Skeletal muscle tissue (tissue), 4 donors: ENCODE measurements around the gene FN1. TPM values are rescaled to one million over a fixed set of nuclear protein-coding genes. Genes with fewer than 3 reads are reported as not detected.
"Not testable (repeated sequence)": the region's sequence is repeated elsewhere in the genome, so short reads cannot be mapped to it uniquely, and the experiment has no call there.

ENCODE experiments used
- H3K27ac ChIP-seq: one replicate; pipeline ENCODE4 v1.7.0; 2013; ENCODE audit warnings: mild to moderate bottlenecking, low read depth, low read length, inconsistent platforms
- H3K27me3 ChIP-seq, 3 donors: one replicate each; pipeline ENCODE4 v1.7.0; 2013; ENCODE audit warnings: low read length in 3 of 3; ENCODE audit not compliant: control insufficient read depth in 3 of 3, insufficient read depth in 3 of 3
- H3K36me3 ChIP-seq, 3 donors: one replicate each; pipeline ENCODE4 v1.7.0; 2013; ENCODE audit warnings: low read length in 3 of 3; ENCODE audit not compliant: control insufficient read depth in 3 of 3, insufficient read depth in 3 of 3
- H3K4me1 ChIP-seq, 3 donors: one replicate each; pipeline ENCODE4 v1.7.0; 2013; ENCODE audit warnings: low read length in 3 of 3, mild to moderate bottlenecking in 3 of 3; ENCODE audit not compliant: control insufficient read depth in 3 of 3, insufficient read depth in 3 of 3
- H3K4me3 ChIP-seq, 3 donors: one replicate each; pipeline ENCODE4 v1.7.0; 2013; ENCODE audit warnings: low read length in 3 of 3
- H3K9ac ChIP-seq, 3 donors: one replicate each; pipeline ENCODE4 v1.7.0; 2013; ENCODE audit warnings: low read length in 3 of 3, mild to moderate bottlenecking in 3 of 3, moderate library complexity in 2 of 3, low read depth in 1 of 3
- H3K9me3 ChIP-seq, 3 donors: one replicate each; pipeline ENCODE4 v1.7.0; 2013; ENCODE audit warnings: low read length in 3 of 3; ENCODE audit not compliant: control insufficient read depth in 3 of 3
- total RNA-seq: library from RNA; depleted of rRNA; stranded (reverse); fragments of >200 nt; gene quantifications from one replicate; pipeline ENCODE4 v1.2.3, GENCODE V29; 2014
- donor health status: Osteomylitis.

Gene FN1
- total RNA-seq, 1 donor from 2014 or later, result 301 TPM

DNA sequence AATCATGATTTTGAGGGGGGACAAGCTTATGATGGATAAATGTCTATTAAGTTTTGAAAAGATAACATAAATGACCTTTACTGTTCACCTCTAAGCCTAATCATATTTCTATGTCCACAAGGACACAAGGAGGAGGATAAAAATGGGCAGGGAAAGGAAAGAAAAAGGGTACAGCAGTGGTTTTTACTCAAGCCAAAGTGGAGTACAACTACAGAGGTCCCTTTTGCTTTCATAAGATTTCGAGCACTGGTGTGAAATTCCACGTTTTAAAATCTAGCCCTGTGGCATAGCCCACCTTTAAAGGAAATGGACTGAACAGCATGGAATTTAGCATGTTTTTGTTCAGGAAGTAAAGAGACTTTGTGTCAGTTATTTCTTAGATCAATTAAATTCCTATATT is 19.2 kb downstream of the FN1 start:
- no peak overlapping the region for H3K9ac ChIP-seq
- H3K4me3 ChIP-seq, result no peak overlapping the region
- H3K4me1 ChIP-seq, result no peaks in the 10 kb centered on the region
- peaks cover 0 to 17% (median 0%) of the 10 kb centered on the region in 3 donors for H3K36me3 ChIP-seq
- H3K27ac ChIP-seq, result no peak overlapping the region
- no peaks in the 10 kb centered on the region for H3K27me3 ChIP-seq
- H3K9me3 ChIP-seq, result no peaks in the 10 kb centered on the region

DNA sequence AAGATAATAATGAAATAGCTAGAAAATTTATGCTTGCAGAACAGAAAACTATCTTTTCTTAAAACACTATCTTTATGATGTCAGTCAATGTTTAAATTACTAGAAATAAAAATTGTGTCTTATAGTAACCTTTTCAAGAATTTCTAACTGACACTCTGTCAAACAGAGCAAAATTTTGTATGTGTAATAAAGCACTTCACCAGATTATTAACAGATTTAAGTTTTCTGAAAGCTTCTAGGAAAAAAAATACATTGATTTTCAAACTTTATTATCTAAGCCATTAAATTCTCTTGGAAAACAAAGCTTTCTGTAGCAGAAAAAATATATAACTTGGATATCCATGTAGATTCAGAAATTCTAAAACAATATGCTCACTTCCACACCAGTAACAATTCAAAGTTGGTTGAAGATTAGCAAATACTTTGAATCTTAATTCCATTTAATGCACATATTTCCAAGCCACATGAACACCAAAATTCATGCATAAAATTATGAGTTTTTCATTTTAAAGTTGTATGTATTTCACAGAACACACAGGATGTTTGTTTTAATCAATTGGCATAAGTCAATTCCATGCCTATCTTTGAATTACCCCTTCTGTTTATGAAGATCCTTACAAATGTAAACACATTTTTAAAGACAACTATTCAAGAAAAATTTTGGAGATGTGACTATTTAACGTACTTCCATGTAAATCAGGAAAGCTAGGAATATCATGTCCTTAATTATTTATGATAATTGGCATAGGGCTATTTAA is 19.9 kb downstream of the FN1 start:
- Histone ChIP-seq H3K9me3 (no peaks in the 10 kb centered on the region), H3K4me3 (no peak overlapping the region), H3K4me1 (no peaks in the 10 kb centered on the region), H3K27ac (no peak overlapping the region), H3K27me3 (no peaks in the 10 kb centered on the region), H3K36me3 (peaks cover 0 to 16% (median 0%) of the 10 kb centered on the region in 3 donors), H3K9ac (no peak overlapping the region)

DNA sequence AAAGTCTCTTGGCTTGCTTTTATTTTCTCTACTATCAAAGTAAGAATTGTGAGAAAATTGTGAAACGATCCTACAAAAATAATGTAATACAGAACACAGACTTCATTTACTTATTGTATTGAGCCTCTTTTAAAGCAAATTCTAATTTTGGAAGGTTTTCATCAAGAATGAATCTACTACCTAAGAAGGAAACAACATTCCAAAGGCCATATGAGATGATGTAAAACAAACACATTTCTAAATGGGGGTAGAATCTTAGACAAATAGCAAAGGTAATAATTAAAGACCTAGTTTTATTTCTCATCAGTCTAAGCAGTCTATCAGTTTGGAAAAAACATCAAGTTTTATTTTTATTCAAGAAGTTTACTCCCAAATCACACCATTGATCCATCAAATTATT is 20.6 kb downstream of the FN1 start:
- no peak overlapping the region for H3K9ac ChIP-seq
- H3K4me1 ChIP-seq, result no peaks in the 10 kb centered on the region
- no peak overlapping the region for H3K4me3 ChIP-seq
- H3K9me3 ChIP-seq, result no peaks in the 10 kb centered on the region
- peaks cover 0 to 12% (median 0%) of the 10 kb centered on the region in 3 donors for H3K36me3 ChIP-seq
- no peak overlapping the region for H3K27ac ChIP-seq
- no peaks in the 10 kb centered on the region for H3K27me3 ChIP-seq

DNA sequence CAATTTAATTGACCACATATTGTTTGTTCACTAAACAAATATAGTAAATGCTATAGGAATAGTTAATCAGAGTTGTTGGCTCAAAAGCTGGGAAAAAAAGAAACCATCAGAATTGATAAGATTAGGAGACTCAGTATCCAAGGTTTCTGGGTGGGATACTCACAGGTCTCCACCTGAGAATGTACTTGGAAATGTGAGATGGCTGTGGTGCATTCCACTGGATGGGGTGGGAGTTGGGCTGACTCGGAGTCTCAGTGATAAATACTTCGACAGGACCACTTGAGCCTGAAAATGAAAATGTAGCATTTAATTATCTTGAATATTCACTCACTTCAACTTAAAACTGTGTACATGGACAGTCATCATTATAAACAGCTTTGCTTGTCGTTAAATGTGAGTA is 21.2 kb downstream of the FN1 start:
- peaks cover 0 to 2% (median 0%) of the 10 kb centered on the region in 3 donors for H3K9me3 ChIP-seq
- no peaks in the 10 kb centered on the region for H3K4me1 ChIP-seq
- no peak overlapping the region for H3K9ac ChIP-seq
- no peak overlapping the region for H3K27ac ChIP-seq
- no peaks in the 10 kb centered on the region for H3K27me3 ChIP-seq
- H3K36me3 ChIP-seq, result peaks cover 2 to 13% (median 2%) of the 10 kb centered on the region in 3 donors
- no peak overlapping the region for H3K4me3 ChIP-seq

DNA sequence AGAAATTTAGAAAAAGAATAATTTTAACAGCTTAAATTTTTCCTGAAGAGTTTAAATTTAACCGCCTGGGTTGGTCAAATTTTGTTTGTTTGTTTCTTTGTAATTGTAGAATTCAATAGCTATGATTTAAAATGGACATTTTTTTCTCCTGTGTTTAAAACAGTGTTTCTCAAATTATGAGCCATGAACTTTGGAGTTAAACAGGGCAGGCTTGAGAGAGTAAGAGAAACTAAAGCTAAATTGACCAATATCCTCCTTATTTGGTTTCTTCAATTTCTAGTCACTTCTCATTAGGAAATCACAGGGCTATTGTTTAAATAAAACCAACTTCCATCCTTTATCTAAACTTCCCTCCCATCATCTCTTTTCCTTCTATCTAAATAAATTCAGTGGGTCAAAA is 21.9 kb downstream of the FN1 start:
- H3K4me3 ChIP-seq, result no peak overlapping the region
- H3K9me3 ChIP-seq, result peaks cover 0 to 2% (median 0%) of the 10 kb centered on the region in 3 donors
- peaks cover 3 to 12% (median 8%) of the 10 kb centered on the region in 3 donors for H3K36me3 ChIP-seq
- H3K27me3 ChIP-seq, result no peaks in the 10 kb centered on the region
- no peak overlapping the region for H3K27ac ChIP-seq
- no peak overlapping the region for H3K9ac ChIP-seq
- H3K4me1 ChIP-seq, result no peaks in the 10 kb centered on the region

DNA sequence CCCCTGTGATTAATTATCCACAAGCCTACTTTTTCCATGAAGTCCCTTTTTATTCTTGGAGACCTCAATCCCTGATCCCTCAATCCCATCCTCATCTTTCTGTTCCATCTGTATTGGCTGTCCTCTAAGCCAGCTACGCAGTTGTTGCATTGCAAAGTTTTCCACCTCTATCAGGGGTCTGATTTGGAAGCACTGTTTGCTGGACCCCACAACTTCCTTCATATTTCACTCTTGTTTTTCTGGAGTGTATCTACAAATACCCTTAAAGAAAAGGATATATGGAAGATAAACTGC is 22.4 kb downstream of the FN1 start:
- Histone ChIP-seq H3K4me3 (no peak overlapping the region), H3K9ac (no peak overlapping the region), H3K36me3 (peaks cover 3 to 13% (median 8%) of the 10 kb centered on the region in 3 donors), H3K9me3 (peaks cover 0 to 2% (median 0%) of the 10 kb centered on the region in 3 donors), H3K4me1 (no peaks in the 10 kb centered on the region), H3K27ac (no peak overlapping the region), H3K27me3 (no peaks in the 10 kb centered on the region)

DNA sequence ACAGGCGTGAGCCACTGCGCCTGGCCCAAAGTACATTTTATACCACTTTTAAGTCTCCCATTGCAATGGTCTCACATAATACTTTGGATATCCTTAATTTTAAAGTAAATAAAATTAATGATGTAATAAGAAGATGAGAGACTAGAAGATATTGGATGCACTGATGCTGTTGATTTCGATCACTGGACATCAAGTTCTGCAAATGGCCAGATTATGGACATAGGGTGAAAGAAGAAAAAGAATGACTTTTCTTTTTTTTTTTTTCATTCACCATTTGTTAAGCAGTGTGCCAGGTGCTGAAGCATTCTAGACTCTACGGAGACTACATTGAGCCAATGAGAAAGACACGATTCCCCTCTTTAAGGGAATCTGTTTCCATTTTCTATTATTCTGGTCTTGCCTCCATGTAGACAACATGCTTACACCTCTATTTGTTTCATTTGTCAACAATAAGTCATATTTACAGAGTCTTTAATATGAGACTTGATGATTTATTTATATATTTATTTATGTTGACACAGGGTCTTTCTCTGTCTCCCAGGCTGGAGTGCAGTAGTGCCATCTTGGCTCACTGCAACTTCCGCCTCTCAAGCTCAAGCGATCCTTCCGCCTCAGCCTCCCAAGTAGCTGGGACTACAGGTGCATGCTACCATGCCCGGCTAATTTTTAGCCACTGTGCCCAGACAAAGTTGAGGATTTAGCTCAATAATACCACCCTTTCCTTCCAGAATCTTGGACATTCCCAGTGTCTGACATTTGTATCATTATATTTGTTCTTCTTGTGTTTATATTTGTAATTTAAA is 23.7 kb downstream of the FN1 start:
- H3K4me3 ChIP-seq, result no peak overlapping the region

DNA sequence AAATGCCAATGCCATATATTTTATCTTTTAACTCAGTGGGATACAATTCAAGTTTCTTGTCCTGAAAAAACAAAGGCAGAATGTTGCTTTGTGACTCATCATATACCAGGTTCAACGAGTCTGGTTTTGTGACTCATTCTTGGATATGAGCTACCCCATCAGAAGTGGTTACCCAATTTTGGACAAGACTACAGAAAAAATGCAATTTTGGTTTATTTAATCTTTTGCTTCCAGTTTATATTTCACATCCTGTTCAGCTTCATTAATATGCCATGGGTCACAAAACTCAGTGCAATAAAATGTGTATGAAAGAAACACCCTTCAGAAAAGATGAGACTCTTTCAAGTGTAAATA is 25.0 kb downstream of the FN1 start:
- H3K27ac ChIP-seq, result no peak overlapping the region
- H3K27me3 ChIP-seq, result no peaks in the 10 kb centered on the region
- peaks cover 0 to 2% (median 0%) of the 10 kb centered on the region in 3 donors for H3K9me3 ChIP-seq
- peaks cover 3 to 25% (median 10%) of the 10 kb centered on the region in 3 donors for H3K36me3 ChIP-seq
- H3K9ac ChIP-seq, result no peak overlapping the region
- no peaks in the 10 kb centered on the region for H3K4me1 ChIP-seq
- no peak overlapping the region for H3K4me3 ChIP-seq

More for the DNA sequence above, 23.7 kb downstream of the FN1 start:
- H3K27me3 ChIP-seq, result no peaks in the 10 kb centered on the region
- peaks cover 3 to 17% (median 10%) of the 10 kb centered on the region in 3 donors for H3K36me3 ChIP-seq
- peaks cover 0 to 2% (median 0%) of the 10 kb centered on the region in 3 donors for H3K9me3 ChIP-seq
- H3K27ac ChIP-seq, result no peak overlapping the region
- H3K4me1 ChIP-seq, result no peaks in the 10 kb centered on the region
- H3K9ac ChIP-seq, result no peak overlapping the region

DNA sequence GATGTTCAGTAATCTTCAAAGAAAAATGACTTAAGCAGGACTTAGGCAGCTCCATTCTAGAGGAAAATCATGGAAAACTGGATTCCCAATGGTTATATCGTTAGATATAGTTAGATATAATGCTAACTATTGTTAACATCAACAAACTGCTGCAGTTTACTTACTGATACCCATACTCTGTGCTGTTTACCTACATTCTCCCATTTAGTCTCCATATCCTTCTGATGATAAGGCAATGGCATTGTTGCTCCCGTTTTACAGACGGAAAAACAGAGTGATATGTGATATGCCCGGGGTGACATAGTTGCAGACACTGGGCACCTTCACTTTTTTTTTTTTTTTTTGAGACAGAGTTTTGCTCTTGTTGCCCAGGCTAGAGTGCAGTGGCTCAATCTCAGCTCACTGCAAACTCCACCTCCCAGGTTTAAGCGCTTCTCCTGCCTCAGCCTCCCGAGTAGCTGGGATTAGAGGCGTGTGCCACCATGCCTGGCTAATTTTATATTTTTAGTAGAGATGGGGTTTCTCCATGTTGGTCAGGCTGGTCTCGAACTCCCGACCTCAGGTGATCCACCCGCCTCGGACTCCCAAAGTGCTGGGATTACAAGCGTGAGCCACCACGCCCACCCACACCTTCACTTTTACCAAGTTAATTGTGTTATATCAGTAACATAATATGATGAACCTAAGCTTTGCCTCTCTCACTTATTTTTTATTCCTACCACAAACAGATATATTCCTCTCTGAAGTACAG is 25.5 kb downstream of the FN1 start:
- not testable (repeated sequence) for H3K27me3 ChIP-seq, H3K4me3 ChIP-seq, H3K9me3 ChIP-seq, H3K27ac ChIP-seq, H3K4me1 ChIP-seq, H3K9ac ChIP-seq
- H3K36me3 ChIP-seq, result peaks cover 3 to 25% (median 10%) of the 10 kb centered on the region in 3 donors
